ENCODE results near the gene ERMAP. TPM values are rescaled to one million over a fixed set of nuclear protein-coding genes. Genes with fewer than 3 reads are reported as not detected.

The ERMAP gene
- total and polyA plus RNA-seq, 9 of the 15 experiments (the other 6 are each of a cell fraction or from before 2014, with no cell fraction given): 8.0 to 31.4 (median 22.5) TPM

DNA sequence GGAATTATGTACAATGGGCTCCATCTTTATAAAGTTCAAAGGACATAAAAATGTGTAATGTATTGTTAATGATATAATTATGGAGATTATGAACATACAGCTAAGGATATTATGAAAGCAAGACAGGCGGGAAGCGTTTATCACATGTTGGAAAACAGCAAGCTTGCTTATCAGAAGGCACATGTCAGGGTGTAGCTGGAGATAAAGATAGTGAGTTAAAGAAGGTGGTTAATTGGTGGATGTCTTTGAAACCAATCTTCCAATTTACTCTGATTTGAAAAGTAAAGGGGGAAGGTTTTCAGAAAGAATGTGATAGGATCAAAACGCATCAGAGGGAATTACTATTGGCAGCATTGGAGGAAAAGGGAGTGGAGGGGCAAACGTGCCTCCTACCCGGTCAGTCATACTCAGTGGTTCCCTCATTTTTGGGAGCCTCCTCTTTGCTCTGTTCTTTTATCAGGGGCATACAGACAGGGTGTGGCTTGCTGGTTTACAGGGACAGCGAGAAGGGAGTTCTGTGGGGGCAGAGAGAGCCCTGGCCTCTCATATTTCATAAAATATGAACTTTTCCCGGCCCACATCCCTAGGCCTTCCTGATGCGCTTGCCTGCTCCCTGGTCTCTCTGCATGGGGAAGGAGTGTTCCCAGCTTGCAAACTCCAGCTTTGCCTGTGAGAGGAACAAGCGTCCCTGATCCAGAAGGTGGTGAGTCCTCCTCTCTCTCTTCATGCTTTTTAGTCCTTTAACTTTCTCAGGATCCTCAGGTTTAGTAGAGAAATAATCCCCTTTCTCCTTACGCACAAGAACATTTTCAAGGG is 8.3 kb downstream of the ERMAP start (continued):
- TF ChIP-seq, protein P1, sequence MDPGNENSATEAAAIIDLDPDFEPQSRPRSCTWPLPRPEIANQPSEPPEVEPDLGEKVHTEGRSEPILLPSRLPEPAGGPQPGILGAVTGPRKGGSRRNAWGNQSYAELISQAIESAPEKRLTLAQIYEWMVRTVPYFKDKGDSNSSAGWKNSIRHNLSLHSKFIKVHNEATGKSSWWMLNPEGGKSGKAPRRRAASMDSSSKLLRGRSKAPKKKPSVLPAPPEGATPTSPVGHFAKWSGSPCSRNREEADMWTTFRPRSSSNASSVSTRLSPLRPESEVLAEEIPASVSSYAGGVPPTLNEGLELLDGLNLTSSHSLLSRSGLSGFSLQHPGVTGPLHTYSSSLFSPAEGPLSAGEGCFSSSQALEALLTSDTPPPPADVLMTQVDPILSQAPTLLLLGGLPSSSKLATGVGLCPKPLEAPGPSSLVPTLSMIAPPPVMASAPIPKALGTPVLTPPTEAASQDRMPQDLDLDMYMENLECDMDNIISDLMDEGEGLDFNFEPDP (CRISPR knock-in tag; IDR thresholded peaks at IDR 0.05): no peak
- TF ChIP-seq RAD21 (CRISPR knock-in tag; conservative IDR thresholded peaks at IDR 0.05 in 1 of 2, IDR thresholded peaks at IDR 0.05 in 1 of 2) (no peak), CREM (IDR thresholded peaks at IDR 0.05; ENCODE audit: low read depth) (peak; percentile 54), ZNF830 (CRISPR knock-in tag; IDR thresholded peaks at IDR 0.05) (no peak), MTA1 (IDR thresholded peaks at IDR 0.05; ENCODE audit: borderline replicate concordance) (peak; percentile 90), MBD2 (IDR thresholded peaks at IDR 0.05; ENCODE audit: borderline replicate concordance, low read depth) (peak; percentile 82), RNF2 (IDR thresholded peaks at IDR 0.05) (peak; percentile 92), NCOA2 (IDR thresholded peaks at IDR 0.05; ENCODE audit: partially characterized antibody in 2 of 2) (peak; percentile 70 to 90), KLF10 (CRISPR knock-in tag; IDR thresholded peaks at IDR 0.05) (no peak), KLF1 (tag; IDR thresholded peaks at IDR 0.05) (peak; percentile 100), POLR2G (IDR thresholded peaks at IDR 0.05; ENCODE audit: low read depth, low read length) (no peak), MEIS2 (IDR thresholded peaks at IDR 0.05; ENCODE audit: partially characterized antibody) (peak; percentile 80), ZNF699 (CRISPR knock-in tag; IDR thresholded peaks at IDR 0.05; ENCODE audit: insufficient replicate concordance) (no peak), GTF2E2 (tag; IDR thresholded peaks at IDR 0.05) (no peak; the same call in 1 of the 2 replicates), HCFC1 (IDR thresholded peaks at IDR 0.05; ENCODE audit: low read depth, low read length) (no peak), SIN3B (IDR thresholded peaks at IDR 0.05; ENCODE audit: low read depth) (no peak)
- TF ChIP-seq, protein P2, sequence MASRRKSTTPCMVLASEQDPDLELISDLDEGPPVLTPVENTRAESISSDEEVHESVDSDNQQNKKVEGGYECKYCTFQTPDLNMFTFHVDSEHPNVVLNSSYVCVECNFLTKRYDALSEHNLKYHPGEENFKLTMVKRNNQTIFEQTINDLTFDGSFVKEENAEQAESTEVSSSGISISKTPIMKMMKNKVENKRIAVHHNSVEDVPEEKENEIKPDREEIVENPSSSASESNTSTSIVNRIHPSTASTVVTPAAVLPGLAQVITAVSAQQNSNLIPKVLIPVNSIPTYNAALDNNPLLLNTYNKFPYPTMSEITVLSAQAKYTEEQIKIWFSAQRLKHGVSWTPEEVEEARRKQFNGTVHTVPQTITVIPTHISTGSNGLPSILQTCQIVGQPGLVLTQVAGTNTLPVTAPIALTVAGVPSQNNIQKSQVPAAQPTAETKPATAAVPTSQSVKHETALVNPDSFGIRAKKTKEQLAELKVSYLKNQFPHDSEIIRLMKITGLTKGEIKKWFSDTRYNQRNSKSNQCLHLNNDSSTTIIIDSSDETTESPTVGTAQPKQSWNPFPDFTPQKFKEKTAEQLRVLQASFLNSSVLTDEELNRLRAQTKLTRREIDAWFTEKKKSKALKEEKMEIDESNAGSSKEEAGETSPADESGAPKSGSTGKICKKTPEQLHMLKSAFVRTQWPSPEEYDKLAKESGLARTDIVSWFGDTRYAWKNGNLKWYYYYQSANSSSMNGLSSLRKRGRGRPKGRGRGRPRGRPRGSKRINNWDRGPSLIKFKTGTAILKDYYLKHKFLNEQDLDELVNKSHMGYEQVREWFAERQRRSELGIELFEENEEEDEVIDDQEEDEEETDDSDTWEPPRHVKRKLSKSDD (conservative IDR thresholded peaks at IDR 0.05; ENCODE audit: low read length): no peak
- TF ChIP-seq, protein P3, sequence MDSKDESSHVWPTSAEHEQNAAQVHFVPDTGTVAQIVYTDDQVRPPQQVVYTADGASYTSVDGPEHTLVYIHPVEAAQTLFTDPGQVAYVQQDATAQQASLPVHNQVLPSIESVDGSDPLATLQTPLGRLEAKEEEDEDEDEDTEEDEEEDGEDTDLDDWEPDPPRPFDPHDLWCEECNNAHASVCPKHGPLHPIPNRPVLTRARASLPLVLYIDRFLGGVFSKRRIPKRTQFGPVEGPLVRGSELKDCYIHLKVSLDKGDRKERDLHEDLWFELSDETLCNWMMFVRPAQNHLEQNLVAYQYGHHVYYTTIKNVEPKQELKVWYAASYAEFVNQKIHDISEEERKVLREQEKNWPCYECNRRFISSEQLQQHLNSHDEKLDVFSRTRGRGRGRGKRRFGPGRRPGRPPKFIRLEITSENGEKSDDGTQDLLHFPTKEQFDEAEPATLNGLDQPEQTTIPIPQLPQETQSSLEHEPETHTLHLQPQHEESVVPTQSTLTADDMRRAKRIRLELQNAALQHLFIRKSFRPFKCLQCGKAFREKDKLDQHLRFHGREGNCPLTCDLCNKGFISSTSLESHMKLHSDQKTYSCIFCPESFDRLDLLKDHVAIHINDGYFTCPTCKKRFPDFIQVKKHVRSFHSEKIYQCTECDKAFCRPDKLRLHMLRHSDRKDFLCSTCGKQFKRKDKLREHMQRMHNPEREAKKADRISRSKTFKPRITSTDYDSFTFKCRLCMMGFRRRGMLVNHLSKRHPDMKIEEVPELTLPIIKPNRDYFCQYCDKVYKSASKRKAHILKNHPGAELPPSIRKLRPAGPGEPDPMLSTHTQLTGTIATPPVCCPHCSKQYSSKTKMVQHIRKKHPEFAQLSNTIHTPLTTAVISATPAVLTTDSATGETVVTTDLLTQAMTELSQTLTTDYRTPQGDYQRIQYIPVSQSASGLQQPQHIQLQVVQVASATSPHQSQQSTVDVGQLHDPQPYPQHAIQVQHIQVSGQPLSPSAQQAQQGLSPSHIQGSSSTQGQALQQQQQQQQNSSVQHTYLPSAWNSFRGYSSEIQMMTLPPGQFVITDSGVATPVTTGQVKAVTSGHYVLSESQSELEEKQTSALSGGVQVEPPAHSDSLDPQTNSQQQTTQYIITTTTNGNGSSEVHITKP (IDR thresholded peaks at IDR 0.05; ENCODE audit: partially characterized antibody): peak; percentile 83
- TF ChIP-seq, protein P4, sequence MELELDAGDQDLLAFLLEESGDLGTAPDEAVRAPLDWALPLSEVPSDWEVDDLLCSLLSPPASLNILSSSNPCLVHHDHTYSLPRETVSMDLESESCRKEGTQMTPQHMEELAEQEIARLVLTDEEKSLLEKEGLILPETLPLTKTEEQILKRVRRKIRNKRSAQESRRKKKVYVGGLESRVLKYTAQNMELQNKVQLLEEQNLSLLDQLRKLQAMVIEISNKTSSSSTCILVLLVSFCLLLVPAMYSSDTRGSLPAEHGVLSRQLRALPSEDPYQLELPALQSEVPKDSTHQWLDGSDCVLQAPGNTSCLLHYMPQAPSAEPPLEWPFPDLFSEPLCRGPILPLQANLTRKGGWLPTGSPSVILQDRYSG (tag; conservative IDR thresholded peaks at IDR 0.05; ENCODE audit: low read depth): 0 out of 2 replicates have a peak, but pooled peaks have one; percentile 57

All from K562 (cell line).